Adrenal gland (tissue), 5 donors: ENCODE results near the gene TRABD.

Experiments used
- POLR2A ChIP-seq, 2 donors: fragments of 450-650 bp; IDR thresholded peaks; one replicate each; pipeline ENCODE4 v1.6.1; 2017; ENCODE audit warnings: antibody characterized with exemption in 2 of 2, mild to moderate bottlenecking in 2 of 2, moderate library complexity in 1 of 2
- TF ChIP-seq, protein P1 (sequence below), 6 experiments: fragments of 450-650 bp in 4 of 6; fragments of 200-600 bp in 2 of 6; sonication (generic) in 1 of 6; IDR thresholded peaks; 1 replicate in 5 of 6; 2 replicates in 1 of 6; pipeline versions ENCODE4 v1.5.1 to v1.8.0; 2016 to 2021; ENCODE audit warnings: antibody characterized with exemption in 6 of 6, mild to moderate bottlenecking in 2 of 6, moderate library complexity in 1 of 6
- donor health status: DM: no; HTN: no; CAD: no.

DNA sequence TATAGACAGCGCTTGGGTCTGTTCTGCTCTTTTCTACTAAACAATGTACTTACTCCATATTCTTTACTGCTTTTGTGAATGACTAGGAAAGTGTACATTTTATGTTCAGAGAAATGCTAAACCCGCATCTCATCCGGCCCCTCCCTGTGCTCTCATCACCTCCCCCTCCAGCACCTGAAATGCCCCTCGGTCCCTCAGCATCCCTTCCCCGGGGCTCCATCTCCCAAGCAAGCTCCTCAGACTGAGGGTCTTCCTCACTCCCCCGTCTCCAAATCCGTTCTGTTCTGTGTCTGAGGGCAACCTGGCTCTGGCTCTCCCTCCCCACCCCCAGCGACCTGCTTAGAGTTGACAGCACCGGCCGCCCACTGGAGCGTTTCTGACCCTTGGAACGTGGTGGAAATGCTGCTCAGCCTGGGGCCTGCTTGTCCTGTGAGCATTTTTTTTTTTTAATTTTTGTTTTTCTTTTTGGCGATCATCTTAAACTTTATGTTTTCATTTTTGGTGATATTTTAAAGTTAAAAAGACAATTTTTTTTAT, 16.5 kb downstream of the TRABD start:
- TF ChIP-seq, protein P1, sequence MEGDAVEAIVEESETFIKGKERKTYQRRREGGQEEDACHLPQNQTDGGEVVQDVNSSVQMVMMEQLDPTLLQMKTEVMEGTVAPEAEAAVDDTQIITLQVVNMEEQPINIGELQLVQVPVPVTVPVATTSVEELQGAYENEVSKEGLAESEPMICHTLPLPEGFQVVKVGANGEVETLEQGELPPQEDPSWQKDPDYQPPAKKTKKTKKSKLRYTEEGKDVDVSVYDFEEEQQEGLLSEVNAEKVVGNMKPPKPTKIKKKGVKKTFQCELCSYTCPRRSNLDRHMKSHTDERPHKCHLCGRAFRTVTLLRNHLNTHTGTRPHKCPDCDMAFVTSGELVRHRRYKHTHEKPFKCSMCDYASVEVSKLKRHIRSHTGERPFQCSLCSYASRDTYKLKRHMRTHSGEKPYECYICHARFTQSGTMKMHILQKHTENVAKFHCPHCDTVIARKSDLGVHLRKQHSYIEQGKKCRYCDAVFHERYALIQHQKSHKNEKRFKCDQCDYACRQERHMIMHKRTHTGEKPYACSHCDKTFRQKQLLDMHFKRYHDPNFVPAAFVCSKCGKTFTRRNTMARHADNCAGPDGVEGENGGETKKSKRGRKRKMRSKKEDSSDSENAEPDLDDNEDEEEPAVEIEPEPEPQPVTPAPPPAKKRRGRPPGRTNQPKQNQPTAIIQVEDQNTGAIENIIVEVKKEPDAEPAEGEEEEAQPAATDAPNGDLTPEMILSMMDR (IDR thresholded peaks at IDR 0.05): no peak
- no peak for TF ChIP-seq POLR2A (IDR thresholded peaks at IDR 0.05)
